Hepatic stellate cell (primary cell): ENCODE measurements around the gene CAMK1G.

Experiments
- DNase-seq: peaks from one replicate; pipeline ENCODE4 v3.0.0; 2011; ENCODE audit warnings: low spot score

The CAMK1G gene

DNA sequence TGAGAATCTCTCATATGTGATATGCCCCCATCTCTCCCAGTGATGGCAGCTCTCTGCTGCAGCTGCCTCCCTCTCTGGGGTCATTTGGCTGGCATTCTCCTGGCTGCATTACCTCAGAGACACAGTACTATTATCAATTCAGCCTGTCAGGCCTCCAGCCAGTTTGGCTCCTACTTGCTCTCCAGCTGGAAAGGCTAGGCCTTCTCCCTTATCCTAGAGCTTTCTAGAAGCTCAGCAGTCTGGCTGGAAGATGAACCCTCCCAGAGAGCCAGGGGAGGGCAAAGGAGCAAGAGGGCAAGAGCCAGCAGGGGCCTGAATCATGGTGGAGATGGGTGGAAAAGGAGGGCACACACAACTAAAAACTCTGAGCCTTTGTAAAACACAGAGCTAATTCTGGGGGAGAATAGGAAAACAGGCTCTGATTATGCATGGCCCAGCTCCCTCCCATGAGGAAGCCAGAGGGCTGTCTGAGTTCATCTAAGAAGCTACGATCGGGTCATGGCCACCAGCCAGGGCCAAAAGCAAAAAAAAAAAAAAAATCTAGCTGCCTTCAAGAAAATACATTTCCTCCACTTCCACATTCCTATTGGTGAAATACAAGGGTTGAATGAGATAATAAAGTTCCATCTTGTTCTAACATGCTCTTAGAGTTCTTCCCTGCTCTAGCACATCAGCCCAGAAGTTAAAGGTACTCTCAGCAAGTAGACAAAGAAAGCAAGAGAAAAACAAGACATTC, 59.9 kb downstream of the CAMK1G start:
- no peak for DNase-seq

DNA sequence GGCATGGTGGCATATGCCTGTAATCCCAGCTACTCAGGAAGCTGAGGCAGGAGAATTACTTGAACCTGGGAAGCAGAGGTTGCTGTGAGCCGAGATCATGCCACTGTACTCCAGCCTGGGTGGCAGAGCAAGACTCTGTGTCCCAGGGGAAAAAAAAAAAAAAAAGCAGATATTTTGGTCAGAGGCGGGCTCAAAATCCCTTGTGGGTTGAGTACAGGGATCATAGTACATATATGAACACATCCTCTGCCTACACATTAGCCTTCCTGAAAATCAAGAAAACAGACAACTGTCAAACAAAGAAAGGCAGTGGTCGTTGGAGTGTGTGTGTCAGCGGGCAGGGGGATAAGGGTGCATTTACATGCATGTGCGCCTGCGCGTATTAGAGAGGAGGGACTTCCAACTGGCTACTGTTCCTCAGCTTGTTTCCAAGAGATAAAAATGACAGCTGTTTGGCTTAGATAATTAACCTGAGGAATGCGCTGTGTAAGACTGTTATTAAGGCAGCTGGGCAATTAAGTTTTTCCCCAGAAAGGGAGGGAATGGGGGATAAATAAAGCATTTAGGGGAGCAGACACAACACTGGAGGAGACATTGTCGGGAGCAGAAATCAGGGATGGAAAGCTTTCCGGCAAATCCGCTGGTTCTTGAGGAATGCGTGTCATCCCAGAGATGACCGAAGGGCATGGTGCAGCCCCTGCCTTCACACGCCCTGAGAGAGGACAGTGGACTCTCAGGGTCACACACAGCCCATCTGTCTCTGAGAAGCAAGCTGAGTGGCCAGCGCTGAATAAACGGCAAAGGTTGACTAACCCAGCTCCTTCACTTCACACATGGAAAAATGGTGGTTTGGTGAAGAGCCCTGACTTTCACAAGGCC, 62.3 kb downstream of the CAMK1G start:
- no peak for DNase-seq

DNA sequence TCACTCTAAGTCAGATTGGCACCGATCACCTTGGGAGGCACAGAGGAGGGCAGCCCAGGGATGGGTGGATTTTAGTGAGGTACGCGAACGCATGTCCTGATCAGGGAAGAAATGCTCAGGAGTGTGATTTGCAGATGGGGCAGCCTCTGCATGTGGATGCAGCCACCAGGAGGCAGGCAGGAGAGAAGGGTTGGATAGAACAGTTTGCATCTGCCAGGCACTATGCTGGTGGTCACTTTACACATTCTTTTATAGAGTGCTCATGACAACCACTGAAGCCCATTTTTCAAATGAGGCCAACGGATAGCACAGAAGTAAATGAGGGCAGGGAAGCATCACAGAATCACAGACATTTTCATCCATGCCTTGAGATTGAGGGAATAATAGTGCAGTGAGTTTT, 63.0 kb downstream of the CAMK1G start:
- peak; percentile 41 for DNase-seq

DNA sequence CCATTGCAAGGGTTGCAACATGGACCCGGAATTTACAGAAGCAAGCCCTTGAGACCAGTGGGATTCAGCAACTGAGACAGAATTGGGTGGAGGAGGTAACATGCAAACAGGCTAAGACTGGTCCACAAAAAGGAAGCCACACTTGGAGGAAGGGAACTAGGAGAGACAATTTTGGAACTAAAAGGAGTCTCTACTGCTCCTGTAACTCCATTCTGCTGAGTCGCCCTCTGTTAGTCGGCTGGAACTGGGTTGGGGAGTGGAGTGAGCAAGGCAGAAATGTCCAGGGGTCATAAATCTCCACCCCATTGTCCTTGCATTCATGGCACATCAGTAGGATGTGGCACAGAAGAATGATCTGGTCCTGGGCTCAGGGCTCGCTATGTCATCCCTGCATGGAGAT, 63.6 kb downstream of the CAMK1G start:
- DNase-seq = no peak

DNA sequence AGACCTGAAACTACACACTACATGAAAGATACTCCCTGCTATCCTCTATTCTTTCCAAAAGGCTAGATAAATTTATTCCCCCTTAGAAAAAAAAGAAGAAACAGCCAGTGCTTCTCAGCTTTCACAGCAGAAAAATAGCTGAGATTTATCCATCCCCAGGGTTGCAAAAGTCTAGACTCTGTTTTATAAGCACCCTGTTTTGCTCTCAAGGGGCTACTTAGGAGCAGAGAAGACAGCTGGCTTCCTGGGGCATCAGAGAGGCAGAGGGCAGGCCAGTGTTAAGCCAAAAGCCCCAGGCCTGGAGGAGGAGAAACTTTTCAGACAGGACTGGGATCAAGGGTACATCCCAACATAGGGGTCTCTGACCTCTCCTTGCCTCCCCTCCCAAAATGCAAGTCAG, 64.8 kb downstream of the CAMK1G start:
- no peak for DNase-seq

DNA sequence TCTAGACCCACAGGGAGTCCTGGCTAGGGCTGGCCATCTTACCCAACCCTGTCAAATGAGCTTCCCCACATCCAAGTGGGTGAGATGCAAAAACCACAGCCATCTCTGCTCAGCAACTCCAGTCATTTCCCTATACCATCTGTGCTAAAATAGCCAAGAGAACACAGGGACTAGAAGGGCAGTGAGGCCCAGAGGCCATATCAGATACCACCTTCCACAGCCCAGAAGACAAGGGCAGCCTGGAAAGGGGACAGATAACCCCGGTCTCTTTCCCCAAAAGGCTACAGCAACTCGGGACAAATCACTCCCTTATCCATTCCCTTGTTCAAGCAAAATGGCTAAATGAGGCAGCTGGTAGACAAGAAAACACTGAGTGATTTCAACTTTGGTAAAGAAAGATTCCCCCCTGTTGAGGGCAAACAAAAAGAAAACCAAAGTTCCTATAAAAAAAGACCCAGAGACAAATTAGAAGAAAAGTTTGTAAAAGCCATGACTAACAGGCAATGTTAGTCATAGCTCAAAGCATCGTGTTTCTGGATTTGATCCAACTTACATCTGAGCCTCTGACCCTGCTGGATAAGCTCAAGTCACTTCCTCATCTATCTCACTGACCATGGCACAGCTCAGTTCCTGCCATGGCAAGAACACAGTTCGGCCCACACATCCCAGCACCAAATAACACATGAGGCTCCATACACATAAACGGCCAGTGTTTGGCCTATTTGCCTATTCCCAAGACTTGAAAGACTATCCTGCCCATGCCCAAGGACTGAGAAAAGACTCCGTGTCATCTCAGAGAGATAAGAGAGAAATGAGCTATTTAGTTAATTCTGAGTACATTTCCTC, 65.6 kb downstream of the CAMK1G start:
- peak; percentile 66 for DNase-seq

DNA sequence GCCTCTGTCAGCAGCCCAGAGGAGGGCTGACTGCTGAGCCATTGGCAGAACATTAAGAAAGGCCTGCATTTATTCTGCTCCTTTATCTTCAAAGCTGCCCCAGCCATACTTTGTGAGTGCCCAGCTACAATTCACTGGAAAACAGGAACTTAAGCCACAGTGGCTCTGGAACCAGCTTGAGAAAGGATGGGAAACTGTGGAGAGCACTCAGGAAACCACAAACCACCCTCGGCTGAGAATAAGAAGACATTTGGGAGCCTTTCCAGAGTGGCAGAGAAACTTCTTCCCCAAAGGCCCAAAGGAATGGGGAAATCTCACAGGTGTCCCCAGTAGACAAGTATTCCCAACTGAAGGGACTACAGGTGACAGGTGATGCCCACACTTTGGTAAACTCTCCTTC, 66.9 kb downstream of the CAMK1G start:
- no peak for DNase-seq

DNA sequence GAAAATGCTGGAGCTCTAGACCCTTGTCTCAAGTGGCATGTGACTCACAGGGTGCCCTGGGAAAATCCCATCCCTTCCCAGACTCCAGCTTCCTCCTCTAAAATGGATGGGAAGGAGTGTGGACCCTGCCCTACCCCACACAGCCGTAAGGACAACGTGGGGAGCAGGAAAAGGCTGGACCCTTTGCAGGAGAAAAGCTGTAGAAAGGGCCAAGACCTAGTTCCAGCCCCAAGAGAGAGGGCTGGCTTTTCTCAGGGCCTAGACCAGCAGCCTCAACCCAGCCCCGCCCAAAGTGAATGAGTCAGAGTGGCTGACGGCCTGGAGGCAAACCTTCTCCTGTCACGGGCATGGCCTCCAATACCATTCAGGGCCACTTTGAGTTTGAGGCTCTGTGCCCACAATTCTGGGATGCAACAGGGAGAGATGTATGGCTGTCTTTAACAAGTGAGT, 67.6 kb downstream of the CAMK1G start:
- peak; percentile 80 for DNase-seq

DNA sequence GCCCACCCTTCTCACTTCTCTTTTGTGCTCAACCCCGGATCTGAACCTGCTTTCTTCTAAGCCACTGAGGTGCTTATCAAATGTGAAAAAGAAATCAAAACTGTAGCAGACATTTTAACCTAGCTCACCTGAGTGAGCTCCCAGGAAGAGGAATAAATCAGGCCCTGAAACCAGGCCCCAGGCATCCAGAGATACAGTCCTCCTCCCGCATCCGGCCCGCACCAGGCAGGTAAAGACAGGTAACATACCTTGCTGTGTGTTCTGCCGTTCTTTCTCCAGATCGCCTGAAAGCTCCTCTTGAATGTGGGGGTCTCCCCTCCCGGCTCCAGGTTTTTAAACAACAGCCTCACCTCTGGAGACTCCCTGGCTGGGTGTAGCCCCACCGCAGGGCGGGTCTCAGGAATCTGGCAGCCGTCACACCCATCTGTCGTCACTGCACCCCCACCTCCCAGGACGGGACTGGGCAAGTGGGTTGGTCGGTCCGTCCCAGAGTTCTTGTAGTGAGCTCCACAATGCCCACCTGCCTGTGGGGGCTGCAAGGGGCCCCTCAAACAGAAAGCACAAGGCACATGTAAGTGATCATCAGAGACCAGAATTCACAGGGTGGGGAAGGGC, 68.7 kb downstream of the CAMK1G start, which contains the start of gene LAMB3:
LAMB3 (minus strand) TSS at position 305 of the 615 bp plus-strand sequence. CDS start 1,481 bp downstream, outside the sequence.
- no peak for DNase-seq

DNA sequence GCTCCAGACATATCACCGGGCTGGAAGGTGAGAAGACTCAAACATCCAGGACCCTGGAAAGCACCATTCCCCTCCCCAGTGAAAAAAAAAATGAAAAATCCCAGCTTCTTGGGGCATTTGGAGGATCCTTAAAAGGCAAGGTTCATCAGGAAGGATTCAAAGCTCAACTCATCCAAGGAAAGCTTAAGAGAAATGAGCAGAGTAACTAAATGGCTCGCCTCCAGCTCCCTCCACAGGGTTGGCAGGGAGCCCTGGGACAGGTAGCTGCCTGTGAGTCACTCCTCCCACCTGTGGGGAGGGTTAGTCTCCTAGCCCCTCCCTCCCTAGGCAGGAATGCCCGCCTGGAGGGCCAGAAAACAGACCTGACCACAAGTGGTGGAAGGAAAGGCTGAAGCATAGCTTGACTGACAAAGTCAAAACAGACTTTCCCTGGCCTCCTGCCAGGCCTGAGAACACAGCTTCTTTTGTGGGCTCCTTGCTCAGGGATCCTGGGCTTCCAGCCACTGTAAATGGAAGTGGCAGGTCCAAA, 69.4 kb downstream of the CAMK1G start:
- DNase-seq = no peak

DNA sequence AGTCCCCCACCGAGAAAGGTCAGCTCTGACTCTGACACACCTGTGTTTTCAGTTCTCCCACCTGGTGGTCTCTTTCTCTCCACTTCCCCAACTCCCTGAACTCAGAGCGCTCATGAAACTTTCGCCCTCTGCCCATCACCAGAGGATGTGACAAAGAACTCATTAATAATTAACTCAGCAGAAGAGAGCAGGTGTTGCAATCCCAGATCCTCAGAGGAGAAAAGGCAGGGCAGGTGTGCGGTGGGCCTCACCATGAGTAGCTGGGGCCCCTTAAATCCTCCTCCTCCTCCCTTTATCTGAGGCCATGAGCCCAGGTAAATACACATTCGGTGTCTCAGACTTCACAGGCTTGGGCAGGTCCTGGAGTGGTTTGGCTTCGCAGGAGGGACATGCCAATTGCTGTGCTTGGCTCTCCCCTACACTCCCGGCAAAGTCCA, 70.4 kb downstream of the CAMK1G start:
- no peak for DNase-seq

DNA sequence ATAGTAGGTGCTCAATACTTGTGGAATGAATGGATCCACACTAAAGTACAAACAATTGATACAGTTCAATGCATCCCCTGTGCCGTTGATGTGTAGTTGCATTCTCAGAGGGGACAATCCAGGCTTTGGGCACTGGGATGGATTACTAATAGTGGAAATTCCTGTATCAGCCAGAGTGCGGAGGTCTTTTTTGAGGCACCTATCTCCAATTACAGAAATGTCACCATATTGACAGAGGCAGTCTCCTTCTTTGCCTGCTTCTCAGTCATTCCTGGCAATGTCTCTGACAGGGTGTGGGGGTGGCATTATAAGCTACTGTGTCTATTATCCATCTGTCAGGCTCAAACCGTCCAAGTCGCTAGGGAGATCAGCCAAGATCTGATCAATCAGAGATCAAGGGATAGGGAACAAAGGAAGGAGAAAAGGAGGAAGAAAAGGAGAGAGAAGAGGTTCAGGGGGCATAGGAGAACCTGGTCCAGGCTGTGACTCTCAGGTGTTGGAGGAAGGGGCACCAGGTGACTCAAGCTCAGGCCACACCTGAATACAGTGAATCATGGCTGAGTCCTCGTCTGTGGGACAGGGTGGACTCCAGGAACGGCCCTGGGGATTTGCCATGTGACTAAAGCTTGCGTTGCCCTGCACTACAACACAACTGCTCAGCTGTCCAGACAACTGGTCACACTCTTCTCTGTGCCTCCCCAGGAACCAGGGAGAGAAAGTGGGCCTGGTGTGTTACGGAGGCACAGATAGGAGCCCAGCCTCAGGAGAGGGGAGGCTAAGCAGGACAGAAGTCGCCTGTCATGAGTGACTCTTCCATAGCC, 72.1 kb downstream of the CAMK1G start:
- DNase-seq = no peak

DNA sequence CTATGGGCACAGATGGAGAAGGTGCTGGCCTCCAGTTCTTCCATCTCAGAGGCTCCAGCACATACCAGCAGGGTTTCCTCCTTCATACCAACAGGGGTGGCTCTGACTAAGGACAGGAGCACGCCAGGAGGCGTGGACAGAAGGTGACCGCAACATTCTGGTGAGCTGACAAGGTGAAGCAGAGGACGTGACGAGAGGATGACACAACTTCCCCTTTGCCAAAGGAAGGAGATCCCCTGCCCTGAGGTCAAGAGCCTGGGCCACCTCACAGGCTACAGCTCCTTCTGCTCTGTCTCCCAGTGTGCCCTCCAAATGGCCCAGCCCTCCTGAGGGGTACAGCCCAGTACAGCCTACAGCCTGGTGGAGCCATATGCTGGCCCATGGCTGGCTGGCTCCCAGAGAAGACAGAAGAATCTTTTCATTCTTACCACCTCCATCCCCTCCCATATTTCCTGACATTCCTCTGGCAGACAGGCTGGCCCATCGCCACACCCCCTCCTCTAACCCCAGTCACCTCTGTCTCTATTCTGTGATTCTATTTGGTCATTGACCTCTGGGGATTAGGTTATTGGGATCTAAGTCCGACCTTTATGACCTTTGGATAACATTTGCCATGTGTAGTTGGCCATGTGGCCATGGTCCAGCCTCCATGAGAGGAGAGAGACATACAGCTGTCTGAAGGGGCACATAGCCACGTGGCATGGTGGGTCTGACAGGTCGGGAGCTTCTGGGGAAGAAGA, 73.8 kb downstream of the CAMK1G start:
- DNase-seq = no peak

DNA sequence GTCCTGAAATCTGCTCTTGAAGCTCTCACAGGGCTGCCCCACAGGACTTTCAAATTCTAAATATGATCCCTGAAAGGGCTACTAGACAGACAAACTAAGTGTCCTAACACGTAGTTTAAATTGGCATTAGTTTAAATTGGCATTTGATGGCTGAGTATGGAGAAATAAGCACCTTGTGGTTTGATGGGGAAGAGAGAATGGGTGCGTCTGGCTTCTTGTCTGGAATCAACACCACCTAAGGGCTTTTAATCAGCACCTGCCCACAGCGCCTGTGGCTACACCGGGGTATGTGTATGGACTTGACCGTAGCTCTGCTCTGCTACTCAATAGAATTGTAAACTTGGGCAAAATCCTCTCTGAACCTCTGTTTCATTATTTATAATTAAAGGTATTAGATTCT, 74.4 kb downstream of the CAMK1G start:
- no peak for DNase-seq

DNA sequence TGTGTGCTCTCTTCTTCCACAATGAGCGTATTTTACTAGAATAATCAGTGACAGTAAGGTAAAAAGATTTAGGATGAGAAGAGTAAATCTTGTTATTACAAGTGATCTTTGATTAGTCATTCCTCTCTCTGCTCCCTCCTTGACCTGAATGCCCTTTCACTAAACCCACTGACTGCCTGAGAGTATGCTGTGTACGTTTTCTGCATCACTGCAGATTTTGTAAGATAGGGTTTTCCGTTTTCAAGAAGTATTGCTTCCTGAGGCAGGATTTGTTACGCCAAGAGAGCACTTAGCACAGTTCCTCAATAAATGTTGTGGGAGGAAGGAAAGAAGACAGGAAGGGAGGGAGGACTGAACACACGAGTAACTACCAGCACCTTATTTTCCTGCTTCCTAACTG, 76.4 kb downstream of the CAMK1G start:
- DNase-seq = no peak

DNA sequence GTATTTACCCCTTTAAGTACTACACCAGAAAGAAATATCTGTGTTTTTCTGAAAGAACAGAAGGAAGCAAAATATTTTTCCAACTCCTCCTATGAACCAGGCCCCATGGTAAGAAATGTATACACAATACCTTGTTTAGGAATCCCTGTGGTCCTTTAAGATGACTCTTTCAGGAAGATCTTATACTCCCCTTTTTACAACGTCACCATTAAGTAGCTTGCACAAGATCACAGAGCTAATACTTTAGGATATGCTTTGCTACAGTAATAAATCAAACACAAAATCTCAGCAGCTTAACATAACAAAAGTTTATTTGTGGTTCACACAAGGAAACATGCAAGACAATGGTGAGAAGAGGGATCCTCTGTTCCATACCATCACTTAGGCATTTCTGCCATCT, 77.6 kb downstream of the CAMK1G start:
- no peak for DNase-seq

DNA sequence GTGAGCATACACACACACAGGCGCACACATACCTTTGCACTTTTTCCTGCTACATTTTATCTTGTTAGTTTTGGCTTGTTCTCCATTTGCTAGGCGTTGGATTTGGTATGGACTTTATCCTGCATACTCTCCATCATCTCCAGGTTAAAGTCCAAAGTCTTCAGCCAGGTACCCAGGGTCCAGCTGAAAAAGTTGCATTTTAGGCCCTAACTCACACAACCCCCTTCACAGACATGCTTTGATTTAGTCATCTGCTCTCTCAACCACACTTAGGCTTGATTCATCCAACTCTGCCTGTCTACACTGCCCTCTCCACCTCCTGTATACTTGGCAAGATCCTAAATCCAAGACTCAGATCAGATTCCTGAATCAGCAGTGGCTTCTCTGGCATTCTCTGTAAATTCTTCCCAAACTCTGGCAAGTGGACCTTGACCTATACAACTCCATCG, 79.4 kb downstream of the CAMK1G start:
- no peak for DNase-seq
